Middle frontal gyrus (tissue), 1 donor: Measurements from ENCODE around the gene ZNF341.
"Not testable (repeated sequence)": the region's sequence is repeated elsewhere in the genome, so short reads cannot be mapped to it uniquely, and the experiment has no call there.

Experiments used
- DNase-seq: peaks from one replicate; pipeline ENCODE4 v3.0.0-alpha.2; 2015; ENCODE audit warnings: low spot score; ENCODE audit errors: extremely low spot score

ZNF341 gene

DNA sequence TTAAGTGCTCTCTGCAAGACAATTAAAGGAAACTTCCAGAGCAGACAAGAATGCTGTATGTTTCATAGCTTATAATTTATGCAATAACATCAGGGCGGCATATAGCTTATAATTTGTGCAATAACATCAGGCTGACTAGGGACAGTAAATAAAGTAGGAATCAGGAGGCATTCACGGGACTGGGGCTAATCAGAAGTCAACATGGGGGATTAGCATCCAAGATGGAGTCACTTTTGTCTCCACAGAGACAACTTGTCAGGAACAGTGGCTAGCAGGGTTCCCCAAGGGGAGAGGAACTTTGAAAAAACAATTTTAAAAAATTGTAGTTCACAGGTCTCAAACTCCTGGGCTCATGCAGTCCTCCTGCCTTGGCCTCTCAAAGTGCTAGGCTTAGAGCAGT is 3.3 kb upstream of the ZNF341 start:
- no peak for DNase-seq

DNA sequence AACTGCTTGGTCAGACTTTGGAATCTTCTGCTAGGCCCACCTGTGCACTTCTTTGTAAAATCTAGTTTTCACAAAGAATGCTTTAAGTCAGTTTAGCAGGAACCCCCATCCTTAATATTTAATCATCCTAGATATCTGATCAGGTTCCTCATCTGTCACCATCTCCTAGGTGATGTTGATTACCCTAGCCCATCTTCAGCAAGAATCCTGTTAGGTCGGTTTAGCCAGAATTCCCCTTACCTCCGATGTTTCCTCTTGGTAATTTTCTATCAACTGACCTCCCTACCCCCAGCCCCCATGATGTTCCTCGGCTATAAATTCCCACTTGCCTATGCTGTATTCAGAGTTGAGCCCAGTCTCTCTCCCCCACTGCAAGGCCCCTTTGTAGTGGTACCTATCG is 2.7 kb upstream of the ZNF341 start:
- no peak for DNase-seq

DNA sequence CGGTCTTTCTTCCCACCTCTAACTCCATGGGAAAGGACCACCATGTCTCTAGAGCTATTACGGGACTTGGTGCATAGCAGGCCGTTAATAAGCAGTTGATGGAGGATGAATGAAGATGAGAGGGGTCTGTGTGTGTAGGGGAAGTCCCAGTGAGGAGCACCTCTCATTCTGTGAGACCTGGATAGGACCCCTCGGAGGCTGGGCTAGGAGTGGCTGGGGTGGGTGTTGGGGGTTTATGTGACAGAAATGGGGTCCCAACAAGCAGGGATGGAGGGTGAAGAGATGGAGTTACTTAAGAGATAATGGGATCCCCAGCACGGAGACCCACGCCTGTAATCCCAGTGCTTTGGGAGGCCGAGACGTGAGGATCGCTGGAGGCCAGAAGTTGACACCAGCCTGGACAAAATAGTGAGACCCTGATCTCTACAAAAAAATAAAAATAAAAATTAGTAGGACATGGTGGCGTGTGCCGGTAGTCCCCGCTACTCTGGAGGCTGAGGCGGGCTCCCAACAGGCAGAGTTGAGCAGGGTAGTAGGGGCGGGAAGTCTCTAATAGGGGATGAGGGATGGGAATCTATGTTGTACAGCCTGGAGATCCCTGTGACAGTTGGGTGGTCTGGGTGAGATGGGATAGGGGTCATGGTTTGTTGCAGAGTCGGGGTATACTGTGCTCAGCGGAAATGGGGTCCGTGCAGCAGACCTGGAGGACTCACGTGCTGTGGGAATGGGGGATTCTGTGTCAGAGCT is 677 bp upstream of the ZNF341 start:
- no peak for DNase-seq

DNA sequence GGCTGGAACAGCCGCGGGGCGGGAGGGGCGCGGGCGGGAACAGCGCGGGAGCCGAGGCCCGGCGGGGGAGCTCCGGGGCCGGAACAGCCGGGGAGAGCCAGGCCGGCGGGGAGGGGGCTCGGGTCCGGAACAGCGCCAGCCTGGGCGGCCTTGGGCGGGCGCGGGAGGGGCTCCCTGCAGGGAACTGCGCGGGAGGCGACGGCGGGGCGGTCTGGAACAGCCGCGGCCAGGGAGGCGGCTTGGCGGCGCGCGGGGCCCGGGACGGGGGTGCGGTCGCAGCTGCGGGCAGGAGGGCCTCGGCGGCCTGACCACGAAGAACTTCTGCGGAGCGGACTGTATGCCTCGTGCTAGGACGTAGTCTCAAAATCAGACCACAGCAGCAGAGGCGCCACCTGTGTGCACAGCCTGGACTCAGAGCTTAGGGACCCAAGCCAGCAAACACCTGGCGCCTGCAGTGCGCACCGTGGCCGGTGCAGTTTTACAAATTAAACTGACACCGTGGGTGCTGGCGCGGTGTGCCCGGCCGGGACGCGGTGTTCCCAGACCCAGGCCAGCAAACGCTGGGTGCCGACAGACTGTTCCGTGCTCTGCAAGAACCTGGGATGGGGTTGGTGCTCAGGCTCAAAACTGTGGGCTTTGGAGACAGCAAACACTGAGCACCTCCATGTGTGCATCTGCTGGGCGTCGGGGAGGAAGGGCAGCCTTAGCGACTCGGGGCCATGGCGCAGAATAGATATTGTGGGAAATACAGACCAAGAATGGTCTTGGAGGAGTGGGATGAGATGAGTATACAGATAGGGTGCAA is 572 bp downstream of the ZNF341 start:
- no peak for DNase-seq

DNA sequence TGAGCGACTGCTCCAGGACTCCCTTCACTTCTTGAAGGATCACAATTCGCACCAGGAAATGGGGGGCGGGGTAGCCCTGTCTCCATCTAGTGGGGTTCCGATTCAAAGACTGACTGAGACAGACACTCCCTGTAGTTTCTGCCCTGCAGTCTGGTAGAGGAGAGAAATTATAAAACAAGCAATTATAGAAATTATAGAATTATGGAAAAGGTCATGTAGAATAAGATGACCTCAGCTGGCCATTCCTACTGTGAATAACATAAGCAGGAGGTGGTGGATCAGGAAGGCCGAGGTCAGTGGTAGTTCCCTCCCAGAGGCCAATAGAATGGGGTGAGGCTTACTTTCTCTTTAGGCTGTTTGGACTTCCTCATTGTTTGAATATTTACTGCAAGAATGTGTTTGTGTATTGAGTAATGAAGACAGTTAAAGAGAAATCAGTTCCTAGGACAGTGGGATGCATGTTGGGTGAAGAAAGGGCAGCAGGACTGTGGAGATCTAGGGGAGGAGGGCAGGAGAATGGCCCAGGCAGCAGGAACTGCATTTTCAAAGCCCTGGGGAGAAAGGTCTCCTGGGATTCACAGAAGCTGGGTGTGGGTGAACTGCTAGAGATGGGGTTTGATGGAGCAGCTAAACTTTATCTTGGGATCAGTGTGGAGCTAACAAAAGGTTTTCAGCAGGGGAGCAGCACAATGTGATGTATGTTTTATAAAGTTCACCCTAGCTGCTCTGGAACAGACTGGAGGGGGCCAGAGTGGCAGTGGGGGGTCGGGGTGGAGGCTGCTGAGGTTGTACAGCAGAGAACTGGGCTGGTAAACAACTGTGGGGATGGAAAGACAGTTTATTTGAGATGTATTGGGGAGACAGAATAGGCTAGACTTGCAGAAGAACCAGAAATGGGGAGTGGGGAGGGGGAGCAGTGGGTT is 2.1 kb downstream of the ZNF341 start:
- DNase-seq: no peak

DNA sequence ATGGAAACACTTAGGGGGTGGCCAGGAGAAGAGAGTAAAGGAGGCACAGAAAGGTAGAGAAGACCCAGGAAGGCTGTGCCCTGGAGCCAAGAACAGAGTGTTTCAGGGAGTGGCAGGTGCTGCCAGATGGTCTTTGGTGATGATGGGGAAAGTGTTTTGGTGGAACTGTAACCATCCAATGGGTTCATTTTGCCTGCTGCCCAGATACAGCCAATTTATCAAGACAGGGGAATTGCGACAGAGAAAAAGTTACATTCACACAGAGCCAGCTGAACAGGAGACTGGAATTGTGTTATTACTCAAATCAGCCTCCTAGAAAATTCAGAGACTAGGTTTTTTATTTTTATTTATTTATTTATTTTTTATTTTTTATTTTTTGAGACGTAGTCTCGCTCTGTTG is 5.2 kb downstream of the ZNF341 start:
- no peak for DNase-seq

DNA sequence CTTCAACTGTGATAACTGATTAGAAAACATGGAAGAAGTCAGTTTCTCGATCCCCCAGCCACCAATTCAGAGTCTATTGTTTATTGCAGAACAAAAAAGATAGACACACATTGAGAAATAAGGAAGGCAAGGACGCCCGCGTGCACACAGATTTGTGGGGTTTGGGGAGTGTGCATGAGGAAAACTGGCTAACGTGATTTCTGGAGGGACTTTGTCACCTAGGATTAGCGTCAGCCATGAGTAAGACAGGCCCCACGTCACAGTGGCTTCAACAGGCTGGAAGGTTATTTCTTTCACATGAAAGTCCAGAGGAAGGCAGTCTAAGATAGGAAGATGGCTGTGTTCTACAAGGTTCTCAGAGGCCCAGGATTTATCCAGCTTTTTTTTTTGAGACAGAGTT is 7.7 kb downstream of the ZNF341 start:
- no peak for DNase-seq

DNA sequence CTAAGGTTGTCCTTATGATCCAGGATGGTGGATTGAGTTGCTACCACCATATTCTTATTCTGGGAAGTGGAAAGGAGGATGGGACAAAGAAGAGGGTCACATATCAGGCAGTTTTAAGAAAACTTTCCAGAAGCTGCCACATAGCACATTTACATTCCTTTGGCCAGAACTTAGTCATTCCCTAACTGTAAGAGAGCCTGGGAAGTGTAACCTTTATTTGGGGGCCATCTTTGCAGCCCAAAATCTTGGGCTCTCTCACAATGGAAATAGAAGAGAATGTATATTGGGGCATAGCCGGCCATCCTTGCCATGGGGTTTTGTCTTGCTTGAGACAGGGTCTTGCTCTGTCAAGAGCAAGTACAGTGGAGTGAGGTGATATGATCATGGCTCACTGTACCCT is 8.4 kb downstream of the ZNF341 start:
- no peak for DNase-seq

DNA sequence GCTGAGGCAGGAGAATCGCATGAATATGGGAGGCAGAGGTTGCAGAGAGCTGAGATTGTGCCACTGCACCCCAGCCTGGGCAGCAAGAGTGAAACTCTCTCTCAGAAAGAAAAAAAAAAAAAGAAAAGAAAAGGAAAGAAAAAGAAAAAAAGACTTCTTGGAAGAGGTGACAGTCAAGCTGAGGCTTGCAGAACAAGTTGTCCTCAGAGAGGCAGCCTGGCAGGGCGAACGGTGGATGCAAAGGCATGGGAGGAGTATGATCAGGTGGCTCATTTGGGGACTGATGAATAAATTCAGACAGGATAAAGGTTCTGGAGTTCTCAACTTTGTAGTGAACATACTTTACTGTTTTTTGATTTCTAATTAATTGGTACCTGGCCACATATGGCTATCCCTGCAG is 12.4 kb downstream of the ZNF341 start:
- no peak for DNase-seq

DNA sequence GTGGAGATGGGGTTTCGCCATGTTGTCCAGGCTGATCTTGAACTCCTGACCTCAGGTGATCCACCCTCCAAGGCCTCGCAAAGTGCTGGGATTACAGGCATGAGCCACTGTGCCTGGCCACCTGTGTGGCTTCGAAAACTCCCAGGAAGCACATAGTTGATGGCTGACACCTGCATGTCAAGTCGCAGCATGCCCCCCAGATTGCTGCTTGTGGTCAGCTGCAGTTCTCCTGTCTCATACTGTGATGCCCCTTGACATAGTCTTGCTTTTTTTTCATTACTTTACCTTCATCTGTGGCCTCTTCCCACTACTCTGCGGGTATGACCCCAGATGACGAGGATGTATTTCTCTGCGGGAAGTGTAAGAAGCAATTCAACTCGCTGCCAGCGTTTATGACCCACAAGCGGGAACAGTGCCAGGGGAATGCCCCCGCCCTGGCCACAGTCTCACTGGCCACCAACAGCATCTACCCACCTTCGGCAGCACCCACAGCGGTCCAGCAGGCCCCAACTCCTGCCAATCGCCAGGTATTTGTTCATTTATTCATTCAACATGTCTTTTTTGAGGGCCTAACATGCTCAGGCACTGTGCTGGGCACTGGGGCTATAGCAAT is 13.1 kb downstream of the ZNF341 start:
- no peak for DNase-seq

DNA sequence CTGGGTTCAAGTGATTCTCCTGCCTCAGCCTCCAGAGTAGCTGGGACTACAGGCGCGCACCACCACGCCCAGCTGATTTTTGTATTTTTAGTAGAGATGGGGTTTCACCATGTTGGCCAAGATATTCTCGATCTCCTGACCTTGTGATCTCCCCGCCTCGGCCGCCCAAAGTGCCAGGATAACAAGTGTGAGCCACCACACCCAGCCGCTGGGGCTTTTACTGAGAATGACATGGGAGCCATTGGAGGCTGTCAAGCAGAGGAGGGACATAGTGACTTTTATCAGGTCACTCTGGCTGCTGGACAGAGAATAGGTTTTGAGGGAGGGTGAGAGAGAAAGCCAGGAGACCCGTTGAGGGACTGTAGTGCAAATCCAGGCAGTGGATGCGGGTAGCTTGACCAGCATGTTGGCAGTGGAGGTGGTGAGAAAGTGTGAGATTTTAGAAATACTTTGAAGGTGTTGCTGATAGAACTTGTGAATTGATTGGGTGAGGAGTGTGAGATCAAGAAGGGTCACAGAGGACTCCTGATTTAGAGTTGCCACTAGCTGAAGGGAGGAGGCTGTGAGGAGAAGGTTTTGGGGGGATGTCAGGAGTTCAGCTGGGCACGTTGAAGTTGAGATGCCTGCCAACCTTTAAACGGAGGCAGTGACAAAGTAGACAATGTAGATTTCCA is 14.7 kb downstream of the ZNF341 start:
- DNase-seq: no peak

DNA sequence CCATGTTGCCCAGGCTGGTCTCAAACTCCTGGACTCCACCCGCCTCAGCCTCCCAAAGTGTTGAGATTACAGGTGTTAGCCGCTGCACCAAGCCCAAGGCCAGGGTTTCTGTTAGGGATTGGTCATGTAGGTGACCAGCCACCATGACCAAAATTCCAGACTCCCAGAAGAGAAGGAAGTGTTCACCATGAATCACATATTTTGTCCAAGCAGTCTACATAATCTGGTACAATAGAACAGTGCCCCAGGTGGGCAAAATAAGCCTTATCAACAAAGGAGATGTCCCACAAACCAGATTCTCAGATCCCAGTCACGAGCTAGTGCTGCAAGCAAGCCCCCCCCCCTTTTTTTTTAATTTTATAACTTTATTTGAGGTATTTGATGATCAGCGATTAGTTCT is 20.0 kb downstream of the ZNF341 start:
- DNase-seq: no peak

DNA sequence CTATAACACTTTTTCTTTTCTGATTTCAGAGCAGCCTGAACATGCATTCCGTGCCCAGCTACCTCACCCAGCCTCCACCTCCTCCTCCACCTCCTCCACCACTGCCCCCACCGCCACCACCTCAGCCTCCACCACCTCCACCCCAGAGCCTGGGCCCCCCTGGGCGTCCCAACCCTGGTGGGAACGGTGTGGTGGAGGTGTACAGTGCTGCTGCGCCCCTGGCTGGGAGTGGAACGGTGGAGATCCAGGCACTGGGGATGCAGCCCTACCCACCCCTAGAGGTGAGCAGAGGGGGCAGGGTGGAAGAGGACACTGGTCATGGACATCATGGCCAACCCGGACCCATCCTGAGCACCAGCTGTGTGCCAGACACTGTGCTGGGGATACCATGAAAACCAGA is 21.3 kb downstream of the ZNF341 start:
- no peak for DNase-seq

DNA sequence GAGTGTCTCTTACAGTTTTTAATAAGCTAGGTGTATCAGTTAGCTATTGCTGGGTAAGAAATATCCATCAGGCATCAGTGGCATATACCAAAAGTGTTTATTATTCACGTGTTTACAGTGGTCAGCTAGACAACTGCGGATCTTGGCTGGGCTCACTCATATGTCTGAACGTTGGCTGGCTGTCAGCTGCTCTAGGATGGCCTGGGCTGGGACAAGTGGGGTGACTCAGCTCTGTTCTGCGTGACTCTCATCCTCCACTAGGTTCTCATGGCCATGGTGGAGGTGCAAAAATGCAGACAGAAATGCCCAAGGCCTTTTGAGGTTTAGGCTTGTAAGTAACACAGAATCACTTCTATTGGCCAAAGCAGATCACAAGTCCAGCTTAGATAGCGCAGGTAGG is 22.0 kb downstream of the ZNF341 start:
- DNase-seq: no peak

DNA sequence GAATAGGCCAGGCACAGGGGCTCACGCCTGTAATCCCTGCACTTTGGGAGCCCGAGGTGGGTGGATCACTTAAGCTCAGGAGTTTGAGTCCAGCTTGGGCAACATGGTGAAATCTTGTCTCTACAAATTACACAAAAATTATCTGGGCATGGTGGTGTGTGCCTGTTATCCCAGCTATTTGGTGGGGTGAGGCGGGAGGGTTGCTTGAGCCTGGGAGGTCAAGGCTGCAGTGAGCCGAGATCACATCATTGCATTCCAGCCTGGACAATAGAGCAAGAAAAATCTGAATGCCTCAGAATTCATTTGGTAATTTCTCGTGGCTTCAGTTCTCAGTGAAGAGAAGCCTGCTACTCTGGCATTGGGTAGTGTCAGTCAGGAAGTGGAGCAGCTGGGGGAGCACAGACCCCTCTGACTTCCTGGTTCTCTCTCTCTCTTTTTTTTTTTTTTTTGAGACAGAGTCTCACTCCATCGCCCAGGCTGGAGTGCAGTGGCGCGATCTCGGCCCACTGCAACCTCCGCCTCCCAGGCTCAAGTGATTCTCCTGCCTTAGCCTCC is 24.2 kb downstream of the ZNF341 start:
- not testable (repeated sequence) for DNase-seq

DNA sequence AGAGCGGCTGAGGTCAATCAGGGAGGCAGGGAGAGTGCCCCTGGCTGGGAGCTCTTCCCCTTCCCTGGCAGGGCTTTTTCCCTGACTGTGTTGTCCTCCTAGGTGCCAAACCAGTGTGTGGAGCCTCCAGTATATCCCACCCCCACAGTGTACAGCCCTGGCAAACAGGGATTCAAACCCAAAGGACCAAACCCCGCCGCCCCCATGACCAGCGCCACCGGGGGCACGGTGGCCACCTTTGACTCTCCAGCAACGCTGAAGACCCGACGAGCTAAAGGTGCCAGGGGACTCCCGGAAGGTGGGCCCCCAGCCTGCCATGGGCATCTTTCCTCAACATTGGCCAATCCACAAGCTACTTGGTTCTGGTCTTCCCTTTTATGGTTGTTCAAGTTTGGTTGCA is 25.2 kb downstream of the ZNF341 start:
- no peak for DNase-seq

DNA sequence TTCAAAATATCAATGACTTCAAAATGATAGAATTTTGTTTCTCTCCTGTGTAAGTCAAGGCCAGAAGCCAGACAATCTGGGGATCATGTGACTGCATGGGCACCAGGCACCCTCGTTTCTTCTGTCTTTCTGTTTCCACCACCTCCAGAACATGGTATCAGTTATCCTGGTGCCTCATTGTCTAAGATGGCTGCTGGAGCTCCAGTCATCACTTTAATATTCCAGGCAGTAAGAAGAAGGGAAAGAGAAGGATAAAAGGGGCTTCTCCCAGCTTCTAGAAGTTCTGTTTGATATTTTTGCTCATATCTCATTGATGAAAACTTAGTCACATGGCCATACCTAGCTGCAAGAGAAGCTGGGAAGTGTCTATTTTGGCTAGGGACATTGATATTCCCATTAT is 25.7 kb downstream of the ZNF341 start:
- DNase-seq: no peak

DNA sequence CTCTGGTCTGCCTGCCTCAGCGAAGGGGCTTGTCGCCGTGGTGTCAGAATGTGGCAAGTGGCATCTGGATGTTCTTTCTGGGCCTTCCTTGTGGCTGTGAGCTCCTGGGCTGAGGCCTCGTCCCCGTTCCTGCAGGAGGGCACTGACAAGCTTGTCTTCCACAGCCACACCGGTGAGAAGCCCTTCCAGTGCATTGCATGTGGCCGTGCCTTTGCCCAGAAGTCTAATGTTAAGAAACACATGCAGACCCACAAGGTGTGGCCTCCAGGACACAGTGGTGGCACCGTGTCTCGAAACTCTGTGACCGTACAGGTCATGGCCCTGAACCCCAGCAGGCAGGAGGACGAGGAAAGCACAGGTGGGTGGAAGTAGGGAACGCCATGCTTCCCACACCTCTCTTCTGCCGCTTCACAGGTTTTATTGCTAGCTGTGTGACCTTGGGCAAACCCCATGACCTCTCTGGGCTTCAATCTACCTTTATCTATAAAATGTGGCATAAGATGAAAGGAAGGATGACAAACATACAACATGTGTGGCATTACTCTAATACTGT is 30.0 kb downstream of the ZNF341 start:
- DNase-seq: no peak

DNA sequence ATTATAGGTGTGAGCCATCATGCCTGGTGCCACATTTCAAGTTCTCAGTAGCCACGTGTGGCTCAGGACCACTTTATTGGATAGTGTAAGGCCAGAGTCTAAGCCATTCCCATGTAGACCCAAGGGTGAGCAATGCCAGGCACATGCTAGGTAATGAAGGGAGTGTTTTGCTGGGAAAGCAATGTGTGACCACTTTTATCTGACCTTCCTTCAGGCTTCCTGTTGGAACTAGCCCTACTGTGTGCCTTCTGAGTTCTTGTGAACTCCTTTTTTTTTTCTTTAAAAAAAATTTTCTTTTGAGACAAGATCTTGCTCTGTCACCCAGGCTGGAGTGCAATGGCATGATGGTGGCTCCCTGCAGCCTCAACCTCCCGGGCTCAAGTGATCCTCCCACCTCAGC is 33.3 kb downstream of the ZNF341 start:
- no peak for DNase-seq

DNA sequence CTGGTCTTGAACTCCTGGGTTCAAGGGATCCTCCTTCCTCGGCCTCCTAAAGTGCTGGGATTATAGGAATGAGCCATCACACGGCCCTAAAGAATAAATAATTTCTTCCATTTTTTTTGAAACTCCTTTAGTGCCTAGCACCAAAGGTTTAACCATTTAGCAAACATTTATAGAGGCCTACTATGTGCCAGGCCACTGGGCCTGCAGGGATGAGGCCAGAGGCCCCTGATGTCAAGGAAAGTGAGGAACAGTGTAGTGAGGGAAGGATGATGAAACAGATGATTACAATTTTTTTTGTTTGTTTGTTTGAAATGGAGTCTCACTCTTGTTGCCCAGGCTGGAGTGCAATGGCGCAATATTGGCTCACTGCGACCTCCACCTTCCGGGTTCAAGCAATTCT is 33.8 kb downstream of the ZNF341 start:
- DNase-seq: no peak
